HG03108 (cell line): Measurements from ENCODE around the gene E2F1.

Source experiments
- ATAC-seq: cut with Tn5 transposase; IDR thresholded peaks from one replicate; pipeline ENCODE4 v1.9.1; 2021; ENCODE audit warnings: moderate library complexity; ENCODE audit not compliant: unreplicated experiment

The E2F1 gene

GRCh38 chr20:33687993-33688937 lies 2.1 kb upstream of the E2F1 start:
- no peak for ATAC-seq

- ATAC-seq, result no peak
Observed at GRCh38 chr20:33687370-33687915, 1.3 kb upstream of the E2F1 start.

GRCh38 chr20:33686984-33687366 lies 790 bp upstream of the E2F1 start:
- no peak for ATAC-seq

GRCh38 chr20:33685328-33686099 lies 671 bp downstream of the E2F1 start:
- peak; percentile 32 for ATAC-seq

GRCh38 chr20:33684533-33685327 lies 1.5 kb downstream of the E2F1 start:
- ATAC-seq, result no peak

GRCh38 chr20:33681728-33682353 lies 4.3 kb downstream of the E2F1 start:
- ATAC-seq, result no peak

GRCh38 chr20:33681288-33681687 lies 4.9 kb downstream of the E2F1 start:
- no peak for ATAC-seq

GRCh38 chr20:33680686-33681085 lies 5.5 kb downstream of the E2F1 start:
- ATAC-seq, result no peak

GRCh38 chr20:33679758-33680485 lies 6.3 kb downstream of the E2F1 start:
- ATAC-seq, result peak; percentile 66

- ATAC-seq, result no peak
Observed at GRCh38 chr20:33677991-33678702, 8.0 kb downstream of the E2F1 start.

- no peak for ATAC-seq
Observed at GRCh38 chr20:33676652-33677645, 9.2 kb downstream of the E2F1 start.

- no peak for ATAC-seq
Observed at GRCh38 chr20:33676121-33676520, 10.1 kb downstream of the E2F1 start.

GRCh38 chr20:33675136-33675959 lies 10.8 kb downstream of the E2F1 start:
- no peak for ATAC-seq

- ATAC-seq, result peak; percentile 65
Observed at GRCh38 chr20:33674294-33675135, 11.7 kb downstream of the E2F1 start, which contains the start of gene NECAB3. Gene NECAB3, minus strand, starts transcription at chr20:33674428. Its CDS starts 76 bp downstream, at chr20:33674352.

- no peak for ATAC-seq
Observed at GRCh38 chr20:33673410-33674293, 12.5 kb downstream of the E2F1 start.
